Neural crest cell (in vitro differentiated cells): ENCODE measurements around the gene SLC25A30. TPM values are rescaled to one million over a fixed set of nuclear protein-coding genes. Genes with fewer than 3 reads are reported as not detected.

Experiments used
- DNase-seq: peaks from one replicate; pipeline ENCODE4 v3.0.0; 2021; ENCODE audit warnings: low read depth, mixed read lengths, low spot score
- H3K27ac Mint-ChIP-seq: one replicate; pipeline ENCODE4 v1.8.0; 2021; ENCODE audit warnings: mild to moderate bottlenecking, mixed read lengths; ENCODE audit not compliant: unreplicated experiment
- H3K27me3 Mint-ChIP-seq: 2 replicates; pipeline ENCODE4 v1.8.0; 2021; ENCODE audit warnings: low read depth, mild to moderate bottlenecking, mixed read lengths
- H3K36me3 Mint-ChIP-seq: 2 replicates; pipeline ENCODE4 v1.8.0; 2021; ENCODE audit warnings: low read depth, mild to moderate bottlenecking, mixed read lengths
- H3K4me1 Mint-ChIP-seq: 2 replicates; pipeline ENCODE4 v1.8.0; 2021; ENCODE audit warnings: mixed read lengths
- H3K4me3 Mint-ChIP-seq: one replicate; pipeline ENCODE4 v1.8.0; 2021; ENCODE audit warnings: mild to moderate bottlenecking, mixed read lengths
- H3K9me3 Mint-ChIP-seq: 2 replicates; pipeline ENCODE4 v1.8.0; 2021; ENCODE audit warnings: mixed read lengths
- CTCF ChIP-seq: fragments of 200-600 bp; sonication (generic); conservative IDR thresholded peaks from 2 replicates; pipeline ENCODE4 v1.5.0; 2021; ENCODE audit warnings: antibody characterized with exemption, mild to moderate bottlenecking
- total RNA-seq: library from RNA; stranded (reverse); gene quantifications from 2 replicates; pipeline ENCODE4 v1.2.1, GENCODE V29; 2021

SLC25A30 gene
- total RNA-seq, 1 donor from 2014 or later: 14.0 TPM

GRCh38 chr13:45406421-45406820 is 11.8 kb downstream of the SLC25A30 start:
- Mint-ChIP-seq H3K27ac (no peak overlapping the region), H3K9me3 (no peaks in the 10 kb centered on the region), H3K4me1 (peaks cover 4% of the 10 kb centered on the region), H3K27me3 (no peaks in the 10 kb centered on the region), H3K4me3 (no peak overlapping the region), H3K36me3 (peaks cover 26% of the 10 kb centered on the region)
- DNase-seq: no peak
- no peak for TF ChIP-seq CTCF

- TF ChIP-seq CTCF: no peak
- no peaks in the 10 kb centered on the region for H3K9me3 Mint-ChIP-seq
- H3K4me3 Mint-ChIP-seq: no peak overlapping the region
- H3K27me3 Mint-ChIP-seq: no peaks in the 10 kb centered on the region
- H3K27ac Mint-ChIP-seq: no peak overlapping the region
- DNase-seq: no peak
- no peaks in the 10 kb centered on the region for H3K4me1 Mint-ChIP-seq
- H3K36me3 Mint-ChIP-seq: peaks cover 24% of the 10 kb centered on the region
Observed at GRCh38 chr13:45403081-45403480, 15.1 kb downstream of the SLC25A30 start.

- no peak overlapping the region for H3K27ac Mint-ChIP-seq
- no peak for TF ChIP-seq CTCF
- no peaks in the 10 kb centered on the region for H3K27me3 Mint-ChIP-seq
- H3K4me1 Mint-ChIP-seq: no peaks in the 10 kb centered on the region
- peaks cover 25% of the 10 kb centered on the region for H3K36me3 Mint-ChIP-seq
- no peak overlapping the region for H3K4me3 Mint-ChIP-seq
- no peaks in the 10 kb centered on the region for H3K9me3 Mint-ChIP-seq
- no peak for DNase-seq
Observed at GRCh38 chr13:45402641-45403040, 15.5 kb downstream of the SLC25A30 start.

GRCh38 chr13:45401314-45401713 is 16.9 kb downstream of the SLC25A30 start:
- H3K4me3 Mint-ChIP-seq: no peak overlapping the region
- H3K9me3 Mint-ChIP-seq: no peaks in the 10 kb centered on the region
- no peak overlapping the region for H3K27ac Mint-ChIP-seq
- no peaks in the 10 kb centered on the region for H3K4me1 Mint-ChIP-seq
- H3K36me3 Mint-ChIP-seq: peaks cover 23% of the 10 kb centered on the region
- H3K27me3 Mint-ChIP-seq: no peaks in the 10 kb centered on the region
- TF ChIP-seq CTCF: no peak
- DNase-seq: no peak

- H3K4me1 Mint-ChIP-seq: peaks cover 20% of the 10 kb centered on the region
- no peak for TF ChIP-seq CTCF
- no peak overlapping the region for H3K4me3 Mint-ChIP-seq
- no peak for DNase-seq
- H3K27me3 Mint-ChIP-seq: no peaks in the 10 kb centered on the region
- H3K9me3 Mint-ChIP-seq: no peaks in the 10 kb centered on the region
- H3K36me3 Mint-ChIP-seq: peaks cover 20% of the 10 kb centered on the region
- no peak overlapping the region for H3K27ac Mint-ChIP-seq
Observed at GRCh38 chr13:45398877-45399276, 19.3 kb downstream of the SLC25A30 start.
